ENCODE measurements around the gene PDGFB. TPM values are rescaled to one million over a fixed set of nuclear protein-coding genes. Genes with fewer than 3 reads are reported as not detected.

PDGFB gene
- total RNA-seq, 1 donor from 2014 or later = 4.7 TPM

- intact Hi-C loops (cut with DNase I) = no loop called here
- no peak for DNase-seq (ENCODE audit: extremely low spot score in 2 of 2)
- Histone ChIP-seq H3K27ac (no peak overlapping the region), H3K4me3 (no peak overlapping the region), H3K36me3 (no peaks in the 10 kb centered on the region), H3K27me3 (no peaks in the 10 kb centered on the region), H3K9me3 (no peaks in the 10 kb centered on the region), H3K4me1 (peaks cover 35% of the 10 kb centered on the region)
- no peak for TF ChIP-seq POLR2AphosphoS5 (IDR thresholded peaks at IDR 0.05; ENCODE audit: insufficient read depth in 1 of 2, low read depth in 1 of 2)
- TF ChIP-seq POLR2A (IDR thresholded peaks at IDR 0.05) = no peak
- no peak for TF ChIP-seq CTCF (IDR thresholded peaks at IDR 0.05)
Observed at GRCh38 chr22:39257901-39258475, 13.2 kb upstream of the PDGFB start.

- Histone ChIP-seq H3K9me3 (no peaks in the 10 kb centered on the region), H3K27me3 (no peaks in the 10 kb centered on the region), H3K4me1 (peaks cover 45% of the 10 kb centered on the region), H3K36me3 (no peaks in the 10 kb centered on the region), H3K27ac (no peak overlapping the region), H3K4me3 (no peak overlapping the region)
- TF ChIP-seq POLR2AphosphoS5 (IDR thresholded peaks at IDR 0.05; ENCODE audit: insufficient read depth in 1 of 2, low read depth in 1 of 2) (no peak), CTCF (IDR thresholded peaks at IDR 0.05) (no peak), POLR2A (IDR thresholded peaks at IDR 0.05) (no peak)
- intact Hi-C loops (cut with DNase I) = no loop called here
- DNase-seq (ENCODE audit: extremely low spot score in 2 of 2) = no peak
Observed at GRCh38 chr22:39256979-39257378, 12.2 kb upstream of the PDGFB start.

GRCh38 chr22:39256186-39256552, 11.4 kb upstream of the PDGFB start:
- Histone ChIP-seq H3K4me3 (no peak overlapping the region), H3K36me3 (no peaks in the 10 kb centered on the region), H3K4me1 (peaks cover 45% of the 10 kb centered on the region), H3K27ac (no peak overlapping the region), H3K27me3 (no peaks in the 10 kb centered on the region), H3K9me3 (no peaks in the 10 kb centered on the region)
- TF ChIP-seq POLR2AphosphoS5 (IDR thresholded peaks at IDR 0.05; ENCODE audit: insufficient read depth in 1 of 2, low read depth in 1 of 2) = no peak
- no peak for TF ChIP-seq CTCF (IDR thresholded peaks at IDR 0.05)
- TF ChIP-seq POLR2A (IDR thresholded peaks at IDR 0.05) = no peak
- intact Hi-C loops (cut with DNase I) = no loop called here
- DNase-seq (ENCODE audit: extremely low spot score in 2 of 2) = no peak

GRCh38 chr22:39255449-39256185, 10.8 kb upstream of the PDGFB start:
- DNase-seq (ENCODE audit: extremely low spot score in 2 of 2) = no peak
- Histone ChIP-seq H3K27me3 (no peaks in the 10 kb centered on the region), H3K36me3 (no peaks in the 10 kb centered on the region), H3K27ac (peak overlapping the region; percentile 57), H3K4me1 (peaks cover 45% of the 10 kb centered on the region), H3K4me3 (no peak overlapping the region), H3K9me3 (no peaks in the 10 kb centered on the region)
- TF ChIP-seq CTCF (IDR thresholded peaks at IDR 0.05) (no peak), POLR2A (IDR thresholded peaks at IDR 0.05) (no peak), POLR2AphosphoS5 (IDR thresholded peaks at IDR 0.05; ENCODE audit: insufficient read depth in 1 of 2, low read depth in 1 of 2) (no peak)
- intact Hi-C loops (cut with DNase I) = no loop called here

- Histone ChIP-seq H3K9me3 (no peaks in the 10 kb centered on the region), H3K36me3 (no peaks in the 10 kb centered on the region), H3K27me3 (no peaks in the 10 kb centered on the region), H3K27ac (peak overlapping the region; percentile 57), H3K4me1 (peaks cover 45% of the 10 kb centered on the region), H3K4me3 (no peak overlapping the region)
- no peak for DNase-seq (ENCODE audit: extremely low spot score in 2 of 2)
- intact Hi-C loops (cut with DNase I) = no loop called here
- TF ChIP-seq CTCF (IDR thresholded peaks at IDR 0.05) (no peak), POLR2A (IDR thresholded peaks at IDR 0.05) (no peak), POLR2AphosphoS5 (IDR thresholded peaks at IDR 0.05; ENCODE audit: insufficient read depth in 1 of 2, low read depth in 1 of 2) (no peak)
Observed at GRCh38 chr22:39254789-39255298, 10.1 kb upstream of the PDGFB start.

Data from vagina (tissue), 2 donors.